Measurements from ENCODE around the gene RAB22A.
A peak's percentile ranks its signal among the peaks of the same experiment; 100 is the strongest.

RAB22A gene

DNA sequence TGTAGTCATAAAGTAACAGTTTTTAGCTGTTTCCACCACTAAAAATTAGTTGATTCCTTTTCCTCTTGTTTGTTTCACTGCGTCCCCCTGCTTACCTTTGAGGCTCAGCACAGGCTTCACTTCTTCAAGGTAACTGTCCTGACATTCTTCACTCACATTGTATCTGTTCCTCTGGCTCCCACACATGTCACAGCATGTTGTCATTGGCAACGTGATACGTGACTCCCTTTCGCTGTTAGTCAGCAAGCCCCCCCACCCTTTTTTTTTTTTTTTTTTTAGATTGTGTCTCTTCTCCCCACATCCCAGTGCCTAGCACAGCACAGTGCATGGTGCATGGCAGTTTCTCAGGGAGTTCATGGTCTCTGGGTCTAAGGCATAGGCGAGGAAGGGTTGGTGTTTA lies 92.8 kb downstream of the RAB22A start:
- no peak overlapping the region for H3K4me3 ChIP-seq (ENCODE audit: low read depth, low read length)
- no peak for DNase-seq (ENCODE audit: low read depth)
- TF ChIP-seq, protein P1, sequence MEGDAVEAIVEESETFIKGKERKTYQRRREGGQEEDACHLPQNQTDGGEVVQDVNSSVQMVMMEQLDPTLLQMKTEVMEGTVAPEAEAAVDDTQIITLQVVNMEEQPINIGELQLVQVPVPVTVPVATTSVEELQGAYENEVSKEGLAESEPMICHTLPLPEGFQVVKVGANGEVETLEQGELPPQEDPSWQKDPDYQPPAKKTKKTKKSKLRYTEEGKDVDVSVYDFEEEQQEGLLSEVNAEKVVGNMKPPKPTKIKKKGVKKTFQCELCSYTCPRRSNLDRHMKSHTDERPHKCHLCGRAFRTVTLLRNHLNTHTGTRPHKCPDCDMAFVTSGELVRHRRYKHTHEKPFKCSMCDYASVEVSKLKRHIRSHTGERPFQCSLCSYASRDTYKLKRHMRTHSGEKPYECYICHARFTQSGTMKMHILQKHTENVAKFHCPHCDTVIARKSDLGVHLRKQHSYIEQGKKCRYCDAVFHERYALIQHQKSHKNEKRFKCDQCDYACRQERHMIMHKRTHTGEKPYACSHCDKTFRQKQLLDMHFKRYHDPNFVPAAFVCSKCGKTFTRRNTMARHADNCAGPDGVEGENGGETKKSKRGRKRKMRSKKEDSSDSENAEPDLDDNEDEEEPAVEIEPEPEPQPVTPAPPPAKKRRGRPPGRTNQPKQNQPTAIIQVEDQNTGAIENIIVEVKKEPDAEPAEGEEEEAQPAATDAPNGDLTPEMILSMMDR (IDR thresholded peaks at IDR 0.05; ENCODE audit: low read depth, low read length): no peak
- TF ChIP-seq POLR2A (IDR thresholded peaks at IDR 0.05; ENCODE audit: extremely low read depth, insufficient read length) (no peak), MYC (IDR thresholded peaks at IDR 0.05; ENCODE audit: low read depth, low read length) (no peak)
- TF ChIP-seq, protein P2, sequence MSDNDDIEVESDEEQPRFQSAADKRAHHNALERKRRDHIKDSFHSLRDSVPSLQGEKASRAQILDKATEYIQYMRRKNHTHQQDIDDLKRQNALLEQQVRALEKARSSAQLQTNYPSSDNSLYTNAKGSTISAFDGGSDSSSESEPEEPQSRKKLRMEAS (IDR thresholded peaks at IDR 0.05; ENCODE audit: low read depth, low read length): no peak

DNA sequence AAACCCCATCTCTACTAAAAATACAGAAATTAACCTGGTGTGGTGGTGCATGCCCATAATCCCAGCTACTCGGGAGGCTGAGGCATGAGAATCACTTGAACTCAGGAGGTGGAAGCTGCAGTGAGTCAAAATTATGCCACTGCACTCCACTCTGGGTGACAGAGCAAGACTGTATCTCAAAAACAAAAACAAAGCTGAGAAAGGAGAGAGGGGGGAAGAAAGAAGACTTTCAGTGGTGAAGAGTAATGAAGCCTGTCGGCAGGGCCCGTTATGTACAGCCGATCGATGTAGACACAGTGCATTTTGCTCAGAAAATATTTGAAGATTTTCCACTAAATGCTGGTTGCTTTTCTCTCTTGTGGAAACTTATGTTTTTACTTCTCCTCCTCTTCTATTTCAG lies 93.3 kb downstream of the RAB22A start:
- TF ChIP-seq, protein P2 (IDR thresholded peaks at IDR 0.05; ENCODE audit: low read depth, low read length): no peak
- TF ChIP-seq MYC (IDR thresholded peaks at IDR 0.05; ENCODE audit: low read depth, low read length): no peak
- TF ChIP-seq, protein P1 (IDR thresholded peaks at IDR 0.05; ENCODE audit: low read depth, low read length): no peak
- no peak for TF ChIP-seq POLR2A (IDR thresholded peaks at IDR 0.05; ENCODE audit: extremely low read depth, insufficient read length)
- no peak overlapping the region for H3K4me3 ChIP-seq (ENCODE audit: low read depth, low read length)
- no peak for DNase-seq (ENCODE audit: low read depth)

DNA sequence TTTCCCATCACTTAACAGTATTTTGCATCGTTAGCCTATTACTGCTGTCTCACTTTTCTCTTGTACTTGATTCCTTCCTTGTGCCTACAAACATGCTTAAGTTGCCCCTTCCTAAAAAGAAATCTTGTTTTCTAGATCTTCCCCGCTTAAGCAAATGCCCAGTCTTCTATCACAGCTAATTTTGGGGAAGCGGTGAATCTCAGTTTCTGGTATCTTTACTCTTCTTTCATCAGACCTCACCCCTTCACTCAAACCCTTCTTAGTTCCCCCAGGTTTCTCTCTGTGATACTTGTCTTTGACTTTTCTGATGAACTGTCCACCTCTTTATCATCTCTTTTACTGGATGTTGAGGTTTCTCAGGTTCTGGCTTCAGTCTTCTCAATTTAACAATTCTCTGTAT lies 93.8 kb downstream of the RAB22A start:
- no peak overlapping the region for H3K4me3 ChIP-seq (ENCODE audit: low read depth, low read length)
- TF ChIP-seq, protein P1 (IDR thresholded peaks at IDR 0.05; ENCODE audit: low read depth, low read length): no peak
- no peak for TF ChIP-seq MYC (IDR thresholded peaks at IDR 0.05; ENCODE audit: low read depth, low read length)
- TF ChIP-seq POLR2A (IDR thresholded peaks at IDR 0.05; ENCODE audit: extremely low read depth, insufficient read length): no peak
- TF ChIP-seq, protein P2 (IDR thresholded peaks at IDR 0.05; ENCODE audit: low read depth, low read length): no peak
- no peak for DNase-seq (ENCODE audit: low read depth)

DNA sequence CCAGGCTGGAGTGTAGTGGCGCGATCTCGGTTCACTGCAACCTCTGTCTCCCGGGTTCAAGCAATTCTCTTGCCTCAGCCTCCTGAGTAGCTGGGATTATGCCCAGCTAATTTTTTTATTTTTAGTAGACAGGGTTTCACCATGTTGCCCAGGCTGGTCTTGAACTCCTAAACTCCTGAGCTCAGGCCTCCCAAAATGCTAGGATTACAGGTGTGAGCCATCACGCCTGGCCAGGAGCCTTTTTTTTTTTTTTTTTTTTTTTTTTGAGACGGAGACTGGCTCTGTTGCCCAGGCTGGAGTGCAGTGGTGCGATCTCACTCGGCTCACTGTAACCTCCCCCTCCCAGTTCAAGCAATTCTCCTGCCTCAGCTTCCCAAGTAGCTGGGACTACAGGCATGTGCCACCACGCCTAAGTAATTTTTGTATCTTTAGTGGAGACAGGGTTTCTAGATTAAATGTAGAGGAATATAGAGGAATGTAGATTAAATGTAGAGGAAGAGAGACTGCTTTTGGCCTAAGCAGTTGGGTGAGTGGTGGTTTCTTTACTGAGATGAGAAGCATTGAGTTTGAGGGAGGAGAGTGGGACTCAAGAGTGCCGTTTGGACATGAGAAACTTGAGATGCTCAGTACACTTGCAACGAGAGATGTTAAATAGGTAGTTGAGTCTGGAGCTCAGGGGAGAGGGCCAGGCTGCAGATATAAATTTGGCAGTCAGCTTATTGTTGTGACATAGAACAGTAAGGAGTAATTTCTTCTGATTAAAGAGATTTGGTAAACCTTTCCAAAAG lies 96.2 kb downstream of the RAB22A start:
- no peak for DNase-seq (ENCODE audit: low read depth)
- no peak for TF ChIP-seq POLR2A (IDR thresholded peaks at IDR 0.05; ENCODE audit: extremely low read depth, insufficient read length)
- H3K4me3 ChIP-seq (ENCODE audit: low read depth, low read length): no peak overlapping the region

DNA sequence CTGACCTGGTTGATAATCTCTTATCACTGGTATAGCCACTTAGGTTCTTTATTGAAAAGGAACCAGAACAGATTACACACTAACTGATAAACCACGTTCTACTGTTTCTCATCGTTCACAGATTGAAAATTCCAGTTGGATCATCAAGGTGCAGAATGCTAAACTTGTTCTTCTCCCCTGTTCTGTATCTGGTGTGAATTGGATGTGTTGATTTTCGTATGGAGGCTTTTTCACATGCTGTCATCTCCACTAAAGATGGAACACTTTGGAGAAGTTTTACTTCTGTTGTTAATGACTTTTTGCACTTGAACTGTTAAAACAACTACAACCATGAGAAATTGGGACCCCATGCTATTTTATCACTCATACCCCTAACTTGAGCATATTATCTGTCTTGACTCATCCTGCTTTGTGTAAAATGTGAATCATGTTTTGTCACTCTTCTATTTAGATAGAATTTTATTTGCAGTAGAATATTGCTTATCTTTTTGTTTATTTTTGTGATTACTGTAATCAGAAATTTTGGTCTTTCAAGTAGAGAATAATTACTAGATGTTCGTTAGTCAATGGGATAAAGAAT lies 97.0 kb downstream of the RAB22A start:
- H3K4me3 ChIP-seq (ENCODE audit: low read depth, low read length): no peak overlapping the region
- no peak for TF ChIP-seq MYC (IDR thresholded peaks at IDR 0.05; ENCODE audit: low read depth, low read length)
- TF ChIP-seq, protein P2 (IDR thresholded peaks at IDR 0.05; ENCODE audit: low read depth, low read length): no peak
- TF ChIP-seq, protein P1 (IDR thresholded peaks at IDR 0.05; ENCODE audit: low read depth, low read length): no peak
- no peak for TF ChIP-seq POLR2A (IDR thresholded peaks at IDR 0.05; ENCODE audit: extremely low read depth, insufficient read length)
- DNase-seq (ENCODE audit: low read depth): no peak

DNA sequence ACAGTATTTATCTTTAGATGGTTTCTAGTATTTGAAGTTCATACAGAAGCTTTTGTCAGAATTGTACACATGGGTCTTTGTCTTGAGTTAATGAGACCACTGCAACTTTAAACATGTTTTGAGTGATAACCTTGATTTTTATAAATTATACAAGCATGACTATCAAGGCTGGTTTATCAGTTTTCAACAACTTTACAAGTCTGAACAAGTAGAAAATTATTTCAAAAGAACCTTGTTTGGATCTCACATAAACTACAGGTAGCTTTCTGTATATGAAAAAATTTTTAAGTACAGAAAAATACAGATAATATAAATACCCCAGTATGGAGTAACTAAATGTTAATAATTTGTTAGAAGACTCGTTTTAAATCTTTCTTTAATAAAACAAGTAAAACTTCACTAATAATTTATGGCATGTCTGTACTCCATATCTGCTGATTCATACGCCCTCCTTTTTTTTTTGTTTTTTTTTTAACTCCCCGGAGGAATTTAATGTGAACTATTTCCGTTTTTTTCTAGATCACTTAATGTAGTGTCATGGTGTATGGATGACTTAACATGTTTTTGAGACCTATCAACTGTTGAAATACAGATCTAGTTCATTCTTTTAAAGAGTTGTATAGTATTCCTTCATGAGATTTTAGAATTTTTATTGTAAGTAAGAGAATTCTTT lies 97.8 kb downstream of the RAB22A start:
- DNase-seq (ENCODE audit: low read depth): peak; percentile 47
- TF ChIP-seq MYC (IDR thresholded peaks at IDR 0.05; ENCODE audit: low read depth, low read length) (no peak), POLR2A (IDR thresholded peaks at IDR 0.05; ENCODE audit: extremely low read depth, insufficient read length) (no peak)
- TF ChIP-seq, protein P2 (IDR thresholded peaks at IDR 0.05; ENCODE audit: low read depth, low read length): no peak
- TF ChIP-seq, protein P1 (IDR thresholded peaks at IDR 0.05; ENCODE audit: low read depth, low read length): no peak

More for the DNA sequence above, 97.8 kb downstream of the RAB22A start:
- H3K4me3 ChIP-seq (ENCODE audit: low read depth, low read length): no peak overlapping the region
